Mesodermal cell (in vitro differentiated cells): ENCODE results near the gene AMY2B. TPM values are rescaled to one million over a fixed set of nuclear protein-coding genes. Genes with fewer than 3 reads are reported as not detected.
"Not testable (repeated sequence)": the region's sequence is repeated elsewhere in the genome, so short reads cannot be mapped to it uniquely, and the experiment has no call there.

Experiments
- H3K27ac ChIP-seq: 2 replicates; pipeline ENCODE4 v1.7.0; 2013; ENCODE audit warnings: mild to moderate bottlenecking, low read depth, low read length, moderate library complexity; ENCODE audit not compliant: severe bottlenecking
- H3K36me3 ChIP-seq: 2 replicates; pipeline ENCODE4 v1.7.1; 2013; ENCODE audit warnings: mild to moderate bottlenecking, low read length, moderate library complexity; ENCODE audit not compliant: control insufficient read depth, insufficient read depth
- H3K4me1 ChIP-seq: one replicate; pipeline ENCODE4 v1.7.1; 2013; ENCODE audit warnings: mild to moderate bottlenecking, low read length; ENCODE audit not compliant: insufficient read depth, control insufficient read depth, poor library complexity, severe bottlenecking
- H3K4me3 ChIP-seq: 2 replicates; pipeline ENCODE4 v1.7.0; 2013; ENCODE audit warnings: low read length, control low read depth, mild to moderate bottlenecking; ENCODE audit not compliant: insufficient read depth, poor library complexity, severe bottlenecking; ENCODE audit errors: extremely low read depth
- H3K9me3 ChIP-seq: 2 replicates; pipeline ENCODE4 v1.7.1; 2013; ENCODE audit warnings: mild to moderate bottlenecking, low read length, moderate library complexity; ENCODE audit not compliant: control insufficient read depth
- WGBS, 2 experiments: methylation state at CpG; one replicate each; pipeline ENCODE4 v1.1.5; 2013; ENCODE audit warnings: missing lambda C conversion rate in 2 of 2; ENCODE audit not compliant: insufficient coverage in 2 of 2; 5-methylcytosine and 5-hydroxymethylcytosine counted together
- polyA plus RNA-seq, 2 experiments: library from polyadenylated mRNA; stranded (reverse); fragments of 50-300 nt; gene quantifications; one replicate each; pipeline ENCODE4 v1.2.3, GENCODE V29; 2013

The AMY2B gene
- polyA plus RNA-seq (2013, experiment 1 of 2): 2.6 TPM
- 3.7 TPM for polyA plus RNA-seq (2013, experiment 2 of 2)

GRCh38 chr1:103571289-103571688, at the start of gene AMY2B:
AMY2B (plus strand) TSS chr1:103571589; CDS start chr1:103571603, 14 bp downstream.
- not testable (repeated sequence) for H3K4me1 ChIP-seq, H3K27ac ChIP-seq, H3K9me3 ChIP-seq, H3K4me3 ChIP-seq, H3K36me3 ChIP-seq
- WGBS, 2 experiments: no CpG with 5 or more reads among the region's 2 CpGs

- WGBS, 2 experiments: 100% methylated on average over 1 of the region's 3 CpGs
- no peaks in the 10 kb centered on the region for H3K4me1 ChIP-seq
Measured at GRCh38 chr1:103523346-103523745, 48.0 kb upstream of the AMY2B start.

GRCh38 chr1:103525114-103525606, 46.2 kb upstream of the AMY2B start:
- WGBS, 2 experiments: 71 to 85% methylated on average over 3 of the region's 34 CpGs
- peak overlapping the region; percentile 28 for H3K4me3 ChIP-seq
- no peak overlapping the region for H3K27ac ChIP-seq
- no peaks in the 10 kb centered on the region for H3K4me1 ChIP-seq
- H3K36me3 ChIP-seq: peaks cover 15% of the 10 kb centered on the region
- H3K9me3 ChIP-seq: no peaks in the 10 kb centered on the region

More at GRCh38 chr1:103523346-103523745, 48.0 kb upstream of the AMY2B start:
- H3K4me3 ChIP-seq: no peak overlapping the region
- H3K36me3 ChIP-seq: peaks cover 9% of the 10 kb centered on the region
- H3K27ac ChIP-seq: no peak overlapping the region
- H3K9me3 ChIP-seq: no peaks in the 10 kb centered on the region

GRCh38 chr1:103525607-103526507, 45.5 kb upstream of the AMY2B start, which contains the start of gene RNPC3:
RNPC3 (plus strand) TSS chr1:103525699; CDS start chr1:103526071, 372 bp downstream.
- 0% methylated on average over 33 to 40 of the region's 62 CpGs for WGBS, 2 experiments
- no peaks in the 10 kb centered on the region for H3K9me3 ChIP-seq
- H3K36me3 ChIP-seq: peaks cover 16% of the 10 kb centered on the region
- peak within 1 kb of the TSS; percentile 93 for H3K27ac ChIP-seq
- no peaks in the 10 kb centered on the region for H3K4me1 ChIP-seq
- peak within 1 kb of the TSS; percentile 74 for H3K4me3 ChIP-seq

- Histone ChIP-seq H3K4me3 (peak overlapping the region; percentile 74), H3K36me3 (peaks cover 21% of the 10 kb centered on the region), H3K4me1 (no peaks in the 10 kb centered on the region), H3K27ac (no peak overlapping the region), H3K9me3 (no peaks in the 10 kb centered on the region)
- WGBS, 2 experiments: 60 to 83% methylated on average over 1 of the region's 2 CpGs
Measured at GRCh38 chr1:103527331-103527730, 44.1 kb upstream of the AMY2B start.

- H3K36me3 ChIP-seq: peaks cover 27% of the 10 kb centered on the region
- WGBS, 2 experiments: 68% methylated on average over 3 of the region's 8 CpGs
- no peak overlapping the region for H3K4me3 ChIP-seq
- H3K9me3 ChIP-seq: no peaks in the 10 kb centered on the region
- H3K4me1 ChIP-seq: no peaks in the 10 kb centered on the region
- no peak overlapping the region for H3K27ac ChIP-seq
Measured at GRCh38 chr1:103529746-103530145, 41.6 kb upstream of the AMY2B start.

- 100% methylated on average over 1 of the region's 2 CpGs; no CpG with 5 or more reads in 1 of the 2 experiments for whole genome bisulfite sequencing, 2 experiments
- Histone ChIP-seq H3K4me1 (no peaks in the 10 kb centered on the region), H3K27ac (no peak overlapping the region), H3K4me3 (no peak overlapping the region), H3K36me3 (peaks cover 59% of the 10 kb centered on the region), H3K9me3 (no peaks in the 10 kb centered on the region)
Measured at GRCh38 chr1:103538226-103538625, 33.2 kb upstream of the AMY2B start.

- no peaks in the 10 kb centered on the region for H3K9me3 ChIP-seq
- WGBS, 2 experiments: 92 to 100% methylated on average over 1 of the region's 3 CpGs
- no peak overlapping the region for H3K27ac ChIP-seq
- no peaks in the 10 kb centered on the region for H3K4me1 ChIP-seq
- H3K4me3 ChIP-seq: no peak overlapping the region
- peaks cover 63% of the 10 kb centered on the region for H3K36me3 ChIP-seq
Measured at GRCh38 chr1:103541431-103541830, 30.0 kb upstream of the AMY2B start.

GRCh38 chr1:103546496-103546895, 24.9 kb upstream of the AMY2B start:
- Histone ChIP-seq H3K36me3 (peaks cover 59% of the 10 kb centered on the region), H3K4me1 (no peaks in the 10 kb centered on the region), H3K9me3 (no peaks in the 10 kb centered on the region), H3K27ac (no peak overlapping the region), H3K4me3 (no peak overlapping the region)
- 86 to 100% methylated on average over 1 of the region's 1 CpG for WGBS, 2 experiments

- Histone ChIP-seq H3K4me3 (no peak overlapping the region), H3K27ac (no peak overlapping the region), H3K4me1 (no peaks in the 10 kb centered on the region), H3K36me3 (peaks cover 59% of the 10 kb centered on the region), H3K9me3 (no peaks in the 10 kb centered on the region)
- 93 to 94% methylated on average over 2 of the region's 3 CpGs for WGBS, 2 experiments
Measured at GRCh38 chr1:103547840-103548239, 23.5 kb upstream of the AMY2B start.

- no peaks in the 10 kb centered on the region for H3K36me3 ChIP-seq
- no peaks in the 10 kb centered on the region for H3K9me3 ChIP-seq
- no peak overlapping the region for H3K27ac ChIP-seq
- H3K4me1 ChIP-seq: no peaks in the 10 kb centered on the region
- no peak overlapping the region for H3K4me3 ChIP-seq
Measured at GRCh38 chr1:103560427-103560826, 11.0 kb upstream of the AMY2B start.
